ENCODE measurements around the gene USP10.

The USP10 gene

DNA sequence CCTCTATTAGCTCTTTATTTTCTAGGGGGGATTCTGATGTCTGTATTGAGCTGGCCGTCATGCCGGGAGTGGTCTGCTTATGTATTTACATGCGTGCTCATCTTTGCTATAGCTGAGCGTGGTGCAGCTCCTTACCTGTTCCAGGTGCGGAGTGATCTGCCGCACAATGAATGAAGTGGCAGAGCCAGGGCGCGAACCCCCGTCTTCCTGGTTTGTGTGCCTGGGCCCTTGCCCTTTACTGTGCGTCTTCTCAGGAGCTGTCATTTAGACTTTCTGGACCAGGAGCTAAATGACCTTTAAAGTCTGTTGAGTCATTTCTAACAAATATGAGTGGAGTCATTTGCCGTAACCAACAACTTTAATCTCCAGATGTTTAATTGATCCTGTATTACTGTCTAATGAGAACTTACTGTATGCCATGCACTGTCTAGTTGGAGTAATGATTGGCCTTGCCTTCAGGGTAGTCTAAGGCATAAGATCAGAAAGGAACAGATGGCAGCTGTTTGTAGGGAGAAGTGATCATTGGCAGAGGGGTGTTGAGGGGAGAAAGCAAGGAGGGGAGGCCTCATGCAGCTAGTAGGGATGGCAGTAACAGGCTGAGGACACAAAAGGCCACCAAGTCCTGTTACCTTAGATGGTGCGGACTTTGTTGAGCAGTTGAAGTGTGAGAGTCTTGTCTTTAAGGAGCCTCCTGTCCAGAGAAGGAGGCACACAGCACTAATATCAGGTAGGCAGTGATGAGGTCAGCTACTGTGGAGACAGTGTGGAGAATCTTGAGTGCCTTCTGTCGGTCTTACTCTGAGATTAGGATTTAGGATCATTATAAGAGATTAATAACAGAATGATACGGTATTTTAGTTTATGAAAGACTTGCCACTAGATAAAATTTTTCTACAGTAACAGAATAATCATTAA is 53.9 kb downstream of the USP10 start:
- no peak for ATAC-seq

DNA sequence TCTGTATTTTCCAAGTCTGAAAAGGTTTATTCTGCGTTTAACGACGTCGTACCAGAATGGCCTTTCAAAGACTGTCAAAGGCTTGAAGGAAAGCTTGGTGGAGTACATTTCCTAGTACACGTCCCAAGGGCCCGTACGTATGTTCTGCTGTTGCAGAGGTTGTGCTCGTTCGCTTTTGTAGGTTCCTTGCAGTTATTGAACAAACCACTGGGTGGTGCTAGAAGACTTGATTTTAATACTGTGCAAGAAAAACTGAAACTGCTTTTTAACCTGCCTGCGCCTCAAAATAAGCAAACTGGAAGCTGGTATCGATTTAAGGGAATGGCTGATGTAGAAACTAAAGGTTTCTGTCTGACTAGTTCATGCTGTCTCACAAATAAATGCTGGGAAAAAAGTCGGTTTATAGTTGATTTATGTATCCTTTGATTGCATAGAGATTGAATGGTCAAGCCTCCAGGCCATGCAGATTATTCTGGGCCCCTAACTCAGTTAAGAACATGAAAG is 54.6 kb downstream of the USP10 start:
- ATAC-seq, result peak; percentile 64 to 66

GRCh38 chr16:84754956-84755672 is 55.3 kb downstream of the USP10 start:
- no peak for ATAC-seq

- no peak for ATAC-seq
Observed at GRCh38 chr16:84756830-84757229, 57.0 kb downstream of the USP10 start.

DNA sequence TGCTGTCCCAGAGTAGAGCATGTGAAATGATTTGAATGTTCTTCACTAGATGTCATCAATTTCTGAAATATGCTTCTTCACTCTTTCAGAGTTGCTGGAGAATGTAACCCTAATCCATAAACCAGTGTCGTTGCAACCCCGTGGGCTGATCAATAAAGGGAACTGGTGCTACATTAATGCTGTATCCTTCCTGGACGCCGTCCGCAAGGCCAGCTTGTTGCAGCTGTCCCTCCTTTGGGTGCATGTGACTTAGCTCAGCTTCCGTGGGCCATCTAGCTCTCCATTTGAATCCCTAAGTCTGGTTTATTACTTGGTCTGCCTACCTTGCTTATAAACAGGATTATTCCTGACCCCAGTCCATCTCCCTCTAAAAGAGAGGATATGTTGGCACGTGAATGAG is 58.8 kb downstream of the USP10 start:
- no peak for ATAC-seq

DNA sequence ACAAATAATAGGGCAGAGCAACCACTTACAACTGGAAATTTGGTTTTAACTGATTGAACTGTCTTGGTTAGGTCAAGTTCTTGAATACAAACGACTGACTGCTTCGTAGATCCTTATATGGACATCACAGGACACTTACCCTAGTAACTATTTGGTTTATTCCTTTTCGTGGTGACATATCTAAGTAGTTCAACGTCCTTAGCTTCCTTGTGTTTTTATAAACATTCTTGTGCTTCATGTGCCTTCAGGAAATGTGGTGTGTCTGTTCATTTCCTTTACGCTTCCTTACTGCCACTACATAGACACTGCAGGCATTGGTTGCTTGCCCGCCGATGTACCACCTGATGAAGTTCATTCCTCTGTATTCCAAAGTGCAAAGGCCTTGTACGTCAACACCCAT is 59.3 kb downstream of the USP10 start:
- ATAC-seq, result no peak

- no peak for ATAC-seq
Observed at GRCh38 chr16:84759906-84760305, 60.1 kb downstream of the USP10 start.

GRCh38 chr16:84761448-84762368 is 61.9 kb downstream of the USP10 start:
- ATAC-seq, result no peak

DNA sequence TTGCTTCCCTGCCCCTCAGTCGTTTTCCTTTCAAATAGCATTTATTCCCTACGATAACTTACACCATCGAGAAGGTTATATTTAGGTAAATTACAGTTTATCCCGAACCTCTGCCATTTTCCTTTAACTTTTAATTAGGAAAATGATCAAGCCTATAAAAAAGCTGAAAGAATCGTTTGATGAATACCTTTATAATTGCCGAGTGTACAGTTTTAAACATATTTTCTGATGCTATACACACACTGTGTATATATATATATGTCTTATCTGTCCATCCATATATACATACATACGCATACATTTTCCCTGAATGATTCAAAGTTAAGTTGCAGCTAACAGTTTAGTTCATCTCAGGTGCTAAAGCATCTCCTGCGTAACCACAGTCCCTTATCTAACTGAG is 63.4 kb downstream of the USP10 start:
- ATAC-seq, result no peak

- no peak for ATAC-seq
Observed at GRCh38 chr16:84763629-84764028, 63.8 kb downstream of the USP10 start.

DNA sequence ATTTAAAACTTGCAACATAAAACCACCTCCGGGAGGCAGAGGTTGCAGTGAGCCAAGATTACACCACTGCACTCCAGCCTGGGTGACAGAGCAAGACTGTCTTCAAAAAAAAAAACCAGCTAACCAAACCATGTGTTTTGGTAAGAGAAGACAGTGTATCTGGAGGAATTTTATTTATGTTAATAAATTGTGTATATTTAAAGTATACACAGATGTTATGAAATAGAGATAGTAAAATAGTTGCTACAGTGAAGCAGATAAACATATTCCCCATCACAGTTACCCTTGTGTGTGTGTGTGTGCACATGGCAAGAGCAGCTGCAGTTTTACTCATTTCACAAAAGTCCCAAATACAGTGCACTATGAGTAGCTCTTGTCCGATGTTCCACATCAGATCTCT is 65.2 kb downstream of the USP10 start:
- no peak for ATAC-seq

DNA sequence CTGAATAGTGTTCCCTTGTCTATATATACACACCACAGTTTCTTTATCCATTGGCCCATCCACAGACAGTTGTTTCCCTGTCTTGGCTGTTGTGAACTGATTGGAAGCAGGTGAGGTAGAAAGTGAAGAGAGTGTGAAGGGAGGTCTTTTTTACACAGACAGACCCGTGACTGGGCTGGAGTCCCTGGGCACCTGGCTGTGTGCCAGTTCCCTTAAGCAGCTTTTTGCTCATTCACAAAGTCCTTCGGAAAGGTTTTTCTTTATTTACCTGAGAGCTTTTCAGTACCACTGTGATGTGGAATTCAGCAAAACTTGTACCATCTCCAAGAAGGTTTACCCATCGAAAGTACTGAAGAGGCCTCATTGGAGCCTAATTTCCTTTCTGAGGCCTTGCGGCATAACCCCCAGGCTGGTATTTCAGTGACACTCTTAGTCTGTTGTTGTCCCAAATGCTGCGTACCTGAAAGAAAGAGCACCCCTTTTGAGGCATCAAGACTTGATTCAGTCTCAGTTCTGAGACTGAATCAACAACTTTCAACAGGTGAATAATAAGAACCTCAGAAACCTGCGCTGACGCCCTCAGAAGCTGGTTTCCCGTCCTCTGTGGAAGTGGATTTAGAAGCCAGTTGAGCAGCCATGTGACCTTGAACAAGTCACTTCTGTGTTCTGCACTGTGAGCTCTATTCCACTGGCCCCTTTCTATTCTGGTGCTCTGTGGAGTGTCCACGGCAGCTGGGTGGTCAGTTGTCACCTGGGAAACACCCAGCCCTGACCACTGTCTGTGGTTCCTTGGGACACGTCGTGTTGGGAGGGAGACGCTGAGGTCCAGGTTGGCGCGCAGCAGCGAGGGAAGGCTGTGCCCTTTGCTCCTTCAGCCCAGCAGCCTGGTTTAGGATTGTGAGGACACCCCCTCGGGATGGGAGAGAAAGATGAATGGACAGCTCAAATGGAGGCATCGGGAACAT is 66.1 kb downstream of the USP10 start:
- no peak for ATAC-seq

- ATAC-seq, result no peak
Observed at GRCh38 chr16:84766978-84767773, 67.4 kb downstream of the USP10 start.

- ATAC-seq, result no peak
Observed at GRCh38 chr16:84768061-84768807, 68.4 kb downstream of the USP10 start.

GRCh38 chr16:84768808-84769197 is 69.0 kb downstream of the USP10 start:
- no peak for ATAC-seq

DNA sequence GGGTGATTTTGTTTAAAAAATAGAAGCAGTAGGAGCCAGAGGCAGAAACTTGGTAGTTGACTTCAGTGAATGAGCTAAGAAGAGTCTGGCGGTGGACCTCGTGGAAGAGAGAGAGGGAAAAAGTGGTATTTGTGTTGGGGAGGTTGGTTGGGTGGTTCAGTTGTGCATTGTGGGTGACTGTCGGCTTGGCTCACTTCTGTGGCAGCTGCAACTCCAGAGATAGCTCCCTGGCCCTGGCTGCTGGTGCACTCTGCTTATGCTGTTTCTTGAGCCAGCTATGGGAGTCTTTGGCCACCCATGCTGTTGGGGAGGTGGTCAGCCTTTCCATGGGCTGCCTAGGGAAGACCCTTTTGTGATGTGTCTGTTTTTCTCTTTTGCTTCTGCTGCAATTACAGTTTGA is 69.6 kb downstream of the USP10 start:
- no peak for ATAC-seq

DNA sequence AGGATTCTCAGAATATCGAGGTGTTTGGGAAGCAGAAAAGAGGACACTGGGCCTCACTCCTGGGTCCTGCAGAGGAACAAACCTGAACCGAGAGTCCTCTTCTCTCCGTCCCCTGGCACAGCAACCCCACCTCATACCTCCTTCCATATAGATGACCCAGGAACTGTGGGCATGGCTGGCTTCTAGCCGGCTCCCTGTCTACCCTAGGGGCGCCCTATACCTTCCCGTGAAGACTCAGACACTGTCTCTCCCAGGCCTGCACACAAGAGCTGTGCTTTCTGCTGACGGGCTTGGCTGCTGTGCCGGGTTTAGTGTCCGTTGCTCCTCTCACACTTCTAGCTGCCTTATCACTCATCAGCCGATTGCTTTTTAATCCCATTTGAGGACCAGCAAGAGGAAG is 73.5 kb downstream of the USP10 start:
- ATAC-seq, result no peak

DNA sequence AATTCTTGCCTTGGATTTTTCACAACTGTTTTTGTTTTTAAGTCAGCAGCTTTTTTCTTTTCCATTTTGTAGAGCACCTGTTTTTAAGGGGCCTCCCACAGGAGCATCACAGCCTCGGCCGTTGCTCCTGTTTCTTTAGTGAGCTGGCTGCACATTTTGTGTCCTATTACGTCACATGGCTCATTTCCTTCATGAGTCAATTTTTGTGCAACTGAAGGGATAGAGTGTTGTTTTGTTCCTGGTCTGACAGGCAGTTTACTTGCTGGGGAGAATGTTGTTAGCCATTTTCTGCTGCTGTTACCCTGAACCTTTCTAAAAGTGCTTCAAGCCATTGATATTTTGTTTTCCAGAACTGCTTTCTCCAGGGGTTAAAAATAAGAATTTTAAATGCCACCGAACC is 75.0 kb downstream of the USP10 start:
- no peak for ATAC-seq

DNA sequence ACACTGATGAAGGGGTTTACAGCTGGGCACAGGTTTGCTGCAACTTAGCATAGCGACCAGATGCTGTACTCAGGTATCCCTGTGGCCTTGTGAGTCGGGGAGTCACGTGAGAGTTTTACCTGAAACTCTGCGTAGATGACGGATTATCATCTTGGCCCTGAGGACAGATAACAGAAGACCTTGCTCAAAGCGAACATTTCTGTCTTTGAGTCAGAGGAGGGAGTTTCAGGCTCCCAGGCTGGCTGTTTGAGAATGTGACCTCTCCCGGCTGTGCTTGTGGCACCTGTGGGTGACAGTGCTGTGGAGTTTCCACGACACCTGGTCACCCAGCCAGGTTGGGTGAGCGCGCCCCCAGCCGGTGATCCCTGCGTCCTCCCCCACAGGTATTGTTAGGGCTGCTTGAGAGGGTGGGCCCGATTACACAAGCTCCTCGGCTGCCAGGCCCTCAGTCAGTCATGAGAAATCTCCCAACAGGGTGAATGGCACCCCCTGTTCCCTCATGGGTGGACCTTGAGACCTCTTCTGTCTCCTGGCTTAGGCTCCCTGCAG is 75.5 kb downstream of the USP10 start:
- ATAC-seq, result no peak

- ATAC-seq, result no peak
Observed at GRCh38 chr16:84777435-84777834, 77.6 kb downstream of the USP10 start.
